SKM-1 treated with dmso at 0.1 percent for 144 hours (cell line): Measurements from ENCODE around the gene FHDC1.

Experiments
- DNase-seq: peaks from one replicate; lab custom pipeline; 2025; ENCODE audit not compliant: unreplicated experiment; lab: John Stamatoyannopoulos, UW

FHDC1 gene

GRCh38 chr4:152956650-152957436 lies 20.7 kb downstream of the FHDC1 start:
- DNase-seq, result no peak

GRCh38 chr4:152957437-152958171 lies 21.5 kb downstream of the FHDC1 start:
- no peak for DNase-seq

GRCh38 chr4:152959080-152959479 lies 23.0 kb downstream of the FHDC1 start:
- no peak for DNase-seq

- no peak for DNase-seq
Measured at GRCh38 chr4:152960082-152960481, 24.0 kb downstream of the FHDC1 start.

GRCh38 chr4:152961014-152961772 lies 25.1 kb downstream of the FHDC1 start:
- no peak for DNase-seq

- no peak for DNase-seq
Measured at GRCh38 chr4:152961773-152962115, 25.6 kb downstream of the FHDC1 start.

- DNase-seq, result no peak
Measured at GRCh38 chr4:152962150-152962549, 26.0 kb downstream of the FHDC1 start.

GRCh38 chr4:152964335-152964734 lies 28.2 kb downstream of the FHDC1 start:
- no peak for DNase-seq

GRCh38 chr4:152965611-152966010 lies 29.5 kb downstream of the FHDC1 start:
- DNase-seq, result no peak

- no peak for DNase-seq
Measured at GRCh38 chr4:152967907-152968306, 31.8 kb downstream of the FHDC1 start.

- DNase-seq, result no peak
Measured at GRCh38 chr4:152968806-152969394, 32.8 kb downstream of the FHDC1 start.

GRCh38 chr4:152970102-152970820 lies 34.1 kb downstream of the FHDC1 start:
- no peak for DNase-seq

- no peak for DNase-seq
Measured at GRCh38 chr4:152971053-152971452, 34.9 kb downstream of the FHDC1 start.

- DNase-seq, result no peak
Measured at GRCh38 chr4:152972821-152973628, 36.9 kb downstream of the FHDC1 start.

- DNase-seq, result no peak
Measured at GRCh38 chr4:152973629-152974467, 37.7 kb downstream of the FHDC1 start.

- DNase-seq, result no peak
Measured at GRCh38 chr4:152974468-152975379, 38.6 kb downstream of the FHDC1 start.

- DNase-seq, result no peak
Measured at GRCh38 chr4:152975380-152976211, 39.5 kb downstream of the FHDC1 start.
